ENCODE data around the gene ZNF562.

DNA sequence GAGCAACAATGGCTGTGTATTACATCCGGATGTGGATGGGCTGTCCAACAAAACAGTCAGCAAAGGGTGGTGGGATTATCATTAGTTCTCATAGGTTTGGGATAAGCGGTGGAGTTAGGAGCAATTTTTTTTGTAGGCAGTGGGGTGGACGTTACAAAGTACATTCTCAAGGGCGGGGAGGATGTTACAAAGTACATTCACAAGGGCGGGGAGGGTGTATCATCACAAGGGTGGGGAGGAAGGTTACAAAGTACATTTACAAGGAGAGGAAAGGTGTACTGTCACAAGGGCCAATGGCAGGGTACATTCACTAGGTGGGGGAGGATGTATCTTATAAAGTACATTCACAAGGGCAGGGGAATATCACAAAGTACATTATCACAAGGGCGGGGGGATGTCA is 33.1 kb downstream of the ZNF562 start:
- TF ChIP-seq, protein P1, sequence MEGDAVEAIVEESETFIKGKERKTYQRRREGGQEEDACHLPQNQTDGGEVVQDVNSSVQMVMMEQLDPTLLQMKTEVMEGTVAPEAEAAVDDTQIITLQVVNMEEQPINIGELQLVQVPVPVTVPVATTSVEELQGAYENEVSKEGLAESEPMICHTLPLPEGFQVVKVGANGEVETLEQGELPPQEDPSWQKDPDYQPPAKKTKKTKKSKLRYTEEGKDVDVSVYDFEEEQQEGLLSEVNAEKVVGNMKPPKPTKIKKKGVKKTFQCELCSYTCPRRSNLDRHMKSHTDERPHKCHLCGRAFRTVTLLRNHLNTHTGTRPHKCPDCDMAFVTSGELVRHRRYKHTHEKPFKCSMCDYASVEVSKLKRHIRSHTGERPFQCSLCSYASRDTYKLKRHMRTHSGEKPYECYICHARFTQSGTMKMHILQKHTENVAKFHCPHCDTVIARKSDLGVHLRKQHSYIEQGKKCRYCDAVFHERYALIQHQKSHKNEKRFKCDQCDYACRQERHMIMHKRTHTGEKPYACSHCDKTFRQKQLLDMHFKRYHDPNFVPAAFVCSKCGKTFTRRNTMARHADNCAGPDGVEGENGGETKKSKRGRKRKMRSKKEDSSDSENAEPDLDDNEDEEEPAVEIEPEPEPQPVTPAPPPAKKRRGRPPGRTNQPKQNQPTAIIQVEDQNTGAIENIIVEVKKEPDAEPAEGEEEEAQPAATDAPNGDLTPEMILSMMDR (IDR thresholded peaks at IDR 0.05) = no peak
- TF ChIP-seq POLR2A (IDR thresholded peaks at IDR 0.05) (no peak), EP300 (IDR thresholded peaks at IDR 0.05; ENCODE audit: low read depth) (no peak), POLR2AphosphoS5 (IDR thresholded peaks at IDR 0.05) (no peak)
